A549 (cell line): Measurements from ENCODE around the gene NFU1. TPM values are rescaled to one million over a fixed set of nuclear protein-coding genes. Genes with fewer than 3 reads are reported as not detected.

Experiments used
- ATAC-seq, 2 experiments: fragments of 200-7000 bp in 1 of 2; fragments of >200 bp in 1 of 2; cut with Nextera tagmentation in 1 of 2; cut with Tn5 transposase in 1 of 2; 3 replicates each; pipeline versions ENCODE4 v1.8.0 to v1.9.1; 2018 to 2020; ENCODE audit warnings: mild to moderate bottlenecking in 1 of 2, moderate library complexity in 1 of 2
- CTCF ChIA-PET: fragments of 300-600 bp; sonication (Branson Sonifier 250); formaldehyde crosslinking; extraction: SDS; loops from one replicate; lab custom pipeline; 2021; ENCODE audit warnings: antibody characterized with exemption, inconsistent platforms; lab: Yijun Ruan, JAX
- POLR2A ChIA-PET: fragments of 350-600 bp; formaldehyde crosslinking; extraction: SDS; loops from one replicate; lab custom pipeline; 2021; ENCODE audit warnings: antibody characterized with exemption, inconsistent platforms; lab: Yijun Ruan, JAX
- DNase-seq, 2 experiments: peaks; one replicate each; pipeline versions ENCODE4 v3.0.0 to v3.0.0-alpha.2; 2011 to 2016; ENCODE audit warnings: low read depth in 1 of 2, low spot score in 1 of 2
- FAIRE-seq: peaks from 2 replicates; lab custom pipeline; 2011; peaks lifted over from hg19 to GRCh38; lab: Jason Lieb, UNC
- H3K27ac ChIP-seq, 2 experiments: fragments of >200 bp; sonication (Bioruptor Twin); formaldehyde crosslinking; 3 replicates each; pipeline ENCODE4 v1.5.1; 2016 to 2017
- H3K4me1 ChIP-seq: fragments of >200 bp; sonication (Bioruptor Twin); formaldehyde crosslinking; 3 replicates; pipeline ENCODE4 v1.6.1; 2016
- H3K4me2 ChIP-seq: fragments of >200 bp; sonication (Bioruptor Twin); formaldehyde crosslinking; 3 replicates; pipeline ENCODE4 v1.6.1; 2016
- H3K4me3 ChIP-seq: fragments of >200 bp; sonication (Bioruptor Twin); formaldehyde crosslinking; 3 replicates; pipeline ENCODE4 v1.5.1; 2016
- H3K9me3 ChIP-seq: fragments of >200 bp; sonication (Bioruptor Twin); formaldehyde crosslinking; 3 replicates; pipeline ENCODE4 v1.6.1; 2016
- ATOH8 ChIP-seq: fragments of 250-450 bp; sonication (Bioruptor Pico); IDR thresholded peaks from 2 replicates; pipeline ENCODE4 v1.5.0; 2020; ENCODE audit warnings: low read depth, mild to moderate bottlenecking, moderate library complexity
- BHLHE40 ChIP-seq: IDR thresholded peaks from 2 replicates; pipeline ENCODE4 v1.6.1; 2012; ENCODE audit warnings: low read depth, low read length, inconsistent platforms
- CBX8 ChIP-seq: fragments of 200-600 bp; sonication (generic); IDR thresholded peaks from 2 replicates; pipeline ENCODE4 v1.6.1; 2016
- CTCF ChIP-seq: fragments of >200 bp; sonication (Bioruptor Twin); formaldehyde crosslinking; IDR thresholded peaks from 3 replicates; pipeline ENCODE4 v1.5.1; 2016
- EHF ChIP-seq: fragments of 250-450 bp; sonication (Bioruptor Pico); IDR thresholded peaks from 2 replicates; pipeline ENCODE4 v1.5.0; 2020; ENCODE audit warnings: mild to moderate bottlenecking
- HES2 ChIP-seq: fragments of >200 bp; sonication (Bioruptor Twin); formaldehyde crosslinking; IDR thresholded peaks from 2 replicates; pipeline ENCODE4 v1.6.1; 2016
- HMGXB4 ChIP-seq: fragments of 250-450 bp; sonication (Bioruptor Pico); IDR thresholded peaks from 2 replicates; pipeline ENCODE4 v1.5.0; 2021; ENCODE audit warnings: mild to moderate bottlenecking, moderate library complexity, borderline replicate concordance
- HOXA7 ChIP-seq: fragments of 250-450 bp; sonication (Bioruptor Pico); IDR thresholded peaks from 2 replicates; pipeline ENCODE4 v1.5.0; 2020; ENCODE audit warnings: mild to moderate bottlenecking, moderate library complexity
- HOXB5 ChIP-seq: fragments of 250-450 bp; sonication (Bioruptor Pico); IDR thresholded peaks from 2 replicates; pipeline ENCODE4 v1.5.0; 2020; ENCODE audit warnings: mild to moderate bottlenecking, moderate library complexity
- JUN ChIP-seq, 2 experiments: fragments of >200 bp; sonication (Bioruptor Twin); formaldehyde crosslinking; IDR thresholded peaks; 2 replicates in 1 of 2; 3 replicates in 1 of 2; pipeline ENCODE4 v1.6.1; 2016 to 2017
- KDM1A ChIP-seq: fragments of 200-600 bp; sonication (generic); IDR thresholded peaks from 2 replicates; pipeline ENCODE4 v1.6.1; 2016; ENCODE audit warnings: low read depth, mild to moderate bottlenecking
- MYC ChIP-seq: IDR thresholded peaks from 2 replicates; pipeline ENCODE4 v1.6.1; 2012; ENCODE audit warnings: mild to moderate bottlenecking, inconsistent platforms, low read length, improper control_type of control experiment, borderline replicate concordance
- POLR2A ChIP-seq: IDR thresholded peaks from 2 replicates; pipeline ENCODE4 v1.6.1; 2012; ENCODE audit warnings: mild to moderate bottlenecking, low read length
- RAD21 ChIP-seq, 2 experiments: fragments of >200 bp in 1 of 2; sonication (Bioruptor Twin) in 1 of 2; formaldehyde crosslinking in 1 of 2; IDR thresholded peaks in 1 of 2; conservative IDR thresholded peaks in 1 of 2; 2 replicates in 1 of 2; 3 replicates in 1 of 2; pipeline ENCODE4 v1.6.1; 2012 to 2018; ENCODE audit warnings: inconsistent platforms in 1 of 2
- REST ChIP-seq: fragments of 200-600 bp; sonication (generic); IDR thresholded peaks from 2 replicates; pipeline ENCODE4 v1.6.1; 2016; ENCODE audit warnings: antibody characterized with exemption, mild to moderate bottlenecking, moderate library complexity
- SMC3 ChIP-seq: fragments of >200 bp; sonication (Bioruptor Twin); formaldehyde crosslinking; IDR thresholded peaks from 3 replicates; pipeline ENCODE4 v1.6.1; 2018; ENCODE audit warnings: inconsistent platforms
- SREBF2 ChIP-seq: fragments of 450-650 bp; IDR thresholded peaks from 2 replicates; pipeline ENCODE4 v1.6.1; 2014; ENCODE audit warnings: mild to moderate bottlenecking, moderate library complexity
- WGBS: methylation state at CpG from one replicate; pipeline ENCODE4 v1.1.6; 2017; ENCODE audit errors: missing lambda C conversion rate; 5-methylcytosine and 5-hydroxymethylcytosine counted together
- polyA plus RNA-seq, 4 experiments: library from polyadenylated mRNA; depleted of rRNA in 3 of 4; stranded (reverse); fragments of >200 nt; fragmentation: RNase III in 1 of 4; extraction: RNeasy Plus Mini Kit Qiagen cat#74134 plus additional on column Dnase treatment in 1 of 4; gene quantifications; 2 replicates in 3 of 4; 3 replicates in 1 of 4; pipeline ENCODE4 v1.2.3, GENCODE V29; 2011 to 2017

The NFU1 gene
- polyA plus RNA-seq, 2 of the 4 experiments (the other 2 are of a cell fraction) = 61.4 to 99.2 TPM

- POLR2A ChIA-PET = no interaction called here
- peaks cover 23% of the 10 kb centered on the region for H3K4me1 ChIP-seq
- H3K4me3 ChIP-seq = no peak overlapping the region
- peak in 1 of 2 experiments; percentile 28; a peak in 2 of 6 replicates for ATAC-seq
- WGBS = 78% methylated on average over 6 of the region's 6 CpGs
- no peak overlapping the region for H3K27ac ChIP-seq
- CTCF ChIA-PET = interaction anchor here (0.6 to 2.9 kb wide), 11 partner anchors 9 to 340 kb away, joined by 3 to 15 read pairs (median 4); partner anchors contain the start of gene GFPT1
- TF ChIP-seq HOXA7 = no peak
- no peak for TF ChIP-seq HES2
- no peak for TF ChIP-seq KDM1A
- no peak for TF ChIP-seq REST
- TF ChIP-seq CBX8 = no peak
- no peak for TF ChIP-seq BHLHE40
- TF ChIP-seq MYC = no peak
- no peak for TF ChIP-seq HOXB5
- no peak for TF ChIP-seq ATOH8 (CRISPR knock-in tag)
- no peak for TF ChIP-seq SREBF2
- TF ChIP-seq JUN (IDR thresholded peaks at IDR 0.05) = no peak
- no peak for TF ChIP-seq SMC3
- TF ChIP-seq EHF (CRISPR knock-in tag) = no peak
- no peak for FAIRE-seq
- no peaks in the 10 kb centered on the region for H3K9me3 ChIP-seq
- H3K4me2 ChIP-seq = no peak overlapping the region
- DNase-seq = no peak
These were observed 60.8 kb downstream of the NFU1 start for GRCh38 chr2:69376403-69376802.

GRCh38 chr2:69375494-69376353, 61.5 kb downstream of the NFU1 start:
- Histone ChIP-seq H3K4me3 (no peak overlapping the region), H3K27ac (no peak overlapping the region), H3K4me2 (no peak overlapping the region), H3K9me3 (no peaks in the 10 kb centered on the region)
- 66% methylated on average over 8 of the region's 8 CpGs for WGBS
- 0 out of 2 replicates have a peak, but pooled peaks have one; percentile 28 for TF ChIP-seq HOXA7
- peak; percentile 78 for TF ChIP-seq CTCF
- TF ChIP-seq SMC3 = peak; percentile 23; the same call in 1 of the 3 replicates
- peak in 1 of 2 experiments; percentile 55; a peak in 3 of 5 replicates for TF ChIP-seq RAD21 (conservative IDR thresholded peaks at IDR 0.05 in 1 of 2, IDR thresholded peaks at IDR 0.05 in 1 of 2)
- TF ChIP-seq POLR2A = no peak
- peak; percentile 36; the same call in 1 of the 2 replicates for TF ChIP-seq HMGXB4
- TF ChIP-seq KDM1A = no peak
- TF ChIP-seq, all 56 proteins: peak for 5
- FAIRE-seq (no peak), DNase-seq (peak in 1 of 2 experiments; percentile 62), ATAC-seq (peak; percentile 71 to 76; a peak in 5 of 6 replicates)
- CTCF ChIA-PET = interaction anchor here (0.7 to 2.9 kb wide), 13 partner anchors 8 to 341 kb away, joined by 3 to 15 read pairs (median 4); partner anchors contain the start of genes GFPT1 and NFU1
- POLR2A ChIA-PET = no interaction called here
- peaks cover 23% of the 10 kb centered on the region for H3K4me1 ChIP-seq
